Astrocyte of the cerebellum (primary cell): Measurements from ENCODE around the gene PRKAB1.

Experiments used
- DNase-seq: peaks from one replicate; pipeline ENCODE4 v3.0.0-alpha.2; 2011; ENCODE audit warnings: low read depth
- H3K4me3 ChIP-seq: 2 replicates; pipeline ENCODE4 v1.5.1; 2011; ENCODE audit warnings: mild to moderate bottlenecking, low read depth, low read length, moderate library complexity
- CTCF ChIP-seq: IDR thresholded peaks from 2 replicates; pipeline ENCODE4 v1.5.1; 2012; ENCODE audit warnings: low read length, low read depth, moderate library complexity, mild to moderate bottlenecking; ENCODE audit errors: missing control alignments
- in situ Hi-C: cut with HindIII; loops from 2 replicates; pipeline ENCODE4 v1.10.0; 2017; ENCODE audit warnings: low sequenced_read_pairs

The PRKAB1 gene

GRCh38 chr12:119692997-119693396 lies 25.1 kb downstream of the PRKAB1 start:
- no peak overlapping the region for H3K4me3 ChIP-seq
- in situ Hi-C loops: no loop called here
- peak; percentile 86 for DNase-seq
- no peak for TF ChIP-seq CTCF

GRCh38 chr12:119693511-119693910 lies 25.6 kb downstream of the PRKAB1 start:
- H3K4me3 ChIP-seq: no peak overlapping the region
- DNase-seq: no peak
- TF ChIP-seq CTCF: no peak
- in situ Hi-C loops: no loop called here

GRCh38 chr12:119694111-119694510 lies 26.2 kb downstream of the PRKAB1 start:
- DNase-seq: no peak
- in situ Hi-C loops: no loop called here
- TF ChIP-seq CTCF: no peak
- H3K4me3 ChIP-seq: no peak overlapping the region

GRCh38 chr12:119695034-119695433 lies 27.1 kb downstream of the PRKAB1 start:
- in situ Hi-C loops: no loop called here
- peak; percentile 73 for TF ChIP-seq CTCF
- no peak for DNase-seq
- H3K4me3 ChIP-seq: no peak overlapping the region

- no peak overlapping the region for H3K4me3 ChIP-seq
- DNase-seq: no peak
- in situ Hi-C loops: no loop called here
- no peak for TF ChIP-seq CTCF
These were observed 29.0 kb downstream of the PRKAB1 start for GRCh38 chr12:119696943-119697342.

- no peak overlapping the region for H3K4me3 ChIP-seq
- in situ Hi-C loops: no loop called here
- no peak for TF ChIP-seq CTCF
- DNase-seq: no peak
These were observed 31.3 kb downstream of the PRKAB1 start for GRCh38 chr12:119699199-119699760.
